ENCODE data around the gene ICE1. TPM values are rescaled to one million over a fixed set of nuclear protein-coding genes. Genes with fewer than 3 reads are reported as not detected.
"Not testable (repeated sequence)": the region's sequence is repeated elsewhere in the genome, so short reads cannot be mapped to it uniquely, and the experiment has no call there.

ICE1 gene
- polyA plus RNA-seq, 4 donors: 33.1 to 40.0 (median 39.1) TPM

DNA sequence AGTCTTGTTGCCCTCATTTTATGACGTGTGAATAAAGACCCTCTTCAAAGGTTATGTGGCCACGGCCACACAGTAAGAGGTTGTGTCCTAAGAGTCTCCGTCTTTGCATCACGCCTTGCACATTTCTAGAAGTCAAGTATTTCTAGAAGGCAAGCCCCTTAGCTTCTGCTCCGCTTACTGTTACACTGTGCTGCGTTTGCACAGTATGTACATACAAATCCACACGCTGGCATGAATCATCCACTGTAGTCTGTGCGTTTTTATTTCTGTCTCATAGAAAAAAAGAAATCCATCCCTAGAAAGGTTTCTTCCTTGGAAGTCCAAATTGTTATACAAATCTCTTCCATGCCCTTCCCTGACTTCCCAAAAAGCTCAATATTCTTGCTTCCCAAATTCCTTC is 21.4 kb upstream of the ICE1 start:
- no peak for DNase-seq (ENCODE audit: low read depth in 4 of 4, low spot score in 3 of 4)

DNA sequence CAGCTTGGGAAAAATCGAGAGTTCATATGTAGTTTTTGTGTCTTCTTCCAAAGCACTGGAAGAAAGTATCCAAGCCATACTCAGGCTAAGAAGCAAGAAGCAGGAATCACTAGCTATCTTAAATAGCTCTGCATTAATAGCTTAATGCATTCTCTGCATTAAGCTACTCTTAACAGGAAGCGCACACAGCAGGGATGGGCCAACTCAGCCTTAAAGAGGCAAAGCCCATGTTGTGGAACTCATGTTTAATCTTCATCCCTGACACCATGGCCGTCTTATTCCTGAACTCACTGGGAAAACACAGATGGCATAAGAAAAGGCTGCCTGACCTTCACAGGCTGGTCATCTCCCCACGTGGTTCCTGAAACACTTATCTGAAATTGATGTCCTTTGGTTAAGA is 18.7 kb upstream of the ICE1 start:
- DNase-seq (ENCODE audit: low read depth in 4 of 4, low spot score in 3 of 4): no peak

DNA sequence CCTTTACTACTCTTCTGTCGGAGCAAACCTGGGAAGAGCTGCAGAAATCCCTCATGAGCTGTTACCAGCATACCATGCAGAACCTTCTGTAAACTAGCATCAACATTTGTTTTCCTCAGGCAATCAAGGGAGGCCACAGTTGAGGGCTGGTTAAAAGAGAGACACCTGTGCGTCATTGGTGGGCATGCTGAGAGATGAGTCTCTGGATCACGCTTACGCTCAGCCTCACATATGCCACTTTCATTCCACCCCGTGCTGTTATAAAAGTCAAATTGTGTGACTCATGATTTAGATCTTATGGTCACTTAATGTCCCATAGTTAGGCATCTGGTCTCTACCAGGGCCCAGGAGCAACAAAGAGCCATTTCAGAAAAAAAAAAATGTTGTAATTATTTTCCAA is 18.1 kb upstream of the ICE1 start:
- no peak for DNase-seq (ENCODE audit: low read depth in 4 of 4, low spot score in 3 of 4)

DNA sequence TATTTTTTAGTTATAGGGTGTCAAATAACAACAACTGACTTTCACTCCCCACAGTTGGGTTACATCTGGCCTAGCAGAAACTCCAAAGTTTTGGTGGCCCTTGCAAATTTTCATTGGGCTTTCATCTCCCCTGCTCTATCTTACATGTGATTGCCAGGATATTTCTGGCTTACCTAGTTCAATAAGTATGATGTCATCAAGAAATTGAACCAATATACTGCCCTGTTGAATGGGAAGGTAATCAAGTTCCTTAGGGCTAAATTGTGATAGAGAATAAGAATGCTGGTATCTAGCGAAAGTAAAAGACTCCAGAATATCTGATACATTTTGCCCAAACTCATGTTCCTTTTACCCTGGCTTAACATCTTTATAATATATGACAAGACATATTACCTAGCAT is 17.0 kb upstream of the ICE1 start:
- DNase-seq (ENCODE audit: low read depth in 4 of 4, low spot score in 3 of 4): no peak

DNA sequence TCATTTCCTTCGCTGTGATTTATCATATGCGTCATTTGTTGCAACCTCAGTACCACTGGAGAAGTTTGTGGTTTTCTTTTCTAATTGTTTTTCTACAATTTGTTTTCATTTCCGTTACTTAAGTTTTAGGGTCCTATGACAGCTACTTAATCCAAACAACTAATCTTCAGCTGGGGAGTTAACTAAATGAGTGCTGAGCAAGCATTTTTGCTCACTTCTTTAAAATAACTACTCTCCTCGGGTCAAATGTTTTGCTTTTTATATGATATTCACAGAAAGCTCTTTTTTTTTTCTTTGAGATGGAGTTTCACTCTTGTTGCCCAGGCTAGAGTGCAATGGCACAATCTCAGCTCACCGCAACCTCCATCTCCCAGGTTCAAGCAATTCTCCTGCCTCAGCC is 14.6 kb upstream of the ICE1 start:
- DNase-seq (ENCODE audit: low read depth in 4 of 4, low spot score in 3 of 4): no peak

DNA sequence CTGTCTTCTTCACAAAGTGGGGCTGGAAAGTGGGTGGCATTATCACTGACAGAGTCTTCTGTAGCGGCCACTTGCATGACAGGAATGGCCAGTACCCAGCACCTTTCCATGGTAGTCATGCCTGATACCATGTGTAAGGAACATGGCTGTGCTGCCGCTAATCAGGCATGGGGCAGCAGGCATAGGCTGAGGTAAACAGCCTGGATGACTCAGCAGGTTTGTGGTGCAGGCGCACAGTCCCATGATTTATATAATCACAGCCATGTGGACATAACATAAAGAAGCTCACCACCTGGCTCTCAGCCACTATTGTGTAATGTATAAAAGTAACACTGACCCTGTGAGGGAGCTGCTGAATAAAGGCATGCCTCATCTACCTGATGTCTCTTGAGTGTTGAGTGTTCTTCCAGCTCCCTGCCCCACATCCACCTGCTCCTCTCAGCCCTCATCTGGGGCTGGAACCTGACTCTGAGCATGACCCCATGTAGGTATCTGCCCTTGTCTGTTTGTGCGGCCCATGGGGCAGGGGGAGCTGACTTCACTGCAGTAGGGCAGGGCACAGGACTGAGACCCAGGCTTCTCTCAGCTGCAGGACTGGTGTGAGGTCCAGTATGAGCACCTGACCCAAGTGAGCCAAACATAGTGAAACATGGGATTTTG is 13.2 kb upstream of the ICE1 start:
- no peak for DNase-seq (ENCODE audit: low read depth in 4 of 4, low spot score in 3 of 4)

DNA sequence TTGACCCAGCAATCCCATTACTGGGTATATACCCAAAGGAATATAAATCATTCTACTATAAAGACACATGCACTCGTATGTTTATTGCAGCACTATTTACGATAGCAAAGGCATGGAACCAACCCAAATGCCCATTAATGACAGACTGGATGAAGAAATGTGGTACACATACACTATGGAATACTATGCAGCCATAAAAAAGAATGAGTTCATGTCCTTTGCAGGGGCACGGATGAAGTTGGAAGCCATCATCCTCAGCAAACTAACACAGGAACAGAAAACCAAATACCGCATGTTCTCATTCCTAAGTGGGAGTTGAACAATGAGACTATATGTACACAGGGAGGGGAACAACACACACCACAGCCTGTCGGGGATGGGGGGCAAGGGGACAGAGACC is 8.6 kb upstream of the ICE1 start:
- DNase-seq (ENCODE audit: low read depth in 4 of 4, low spot score in 3 of 4): not testable (repeated sequence)

DNA sequence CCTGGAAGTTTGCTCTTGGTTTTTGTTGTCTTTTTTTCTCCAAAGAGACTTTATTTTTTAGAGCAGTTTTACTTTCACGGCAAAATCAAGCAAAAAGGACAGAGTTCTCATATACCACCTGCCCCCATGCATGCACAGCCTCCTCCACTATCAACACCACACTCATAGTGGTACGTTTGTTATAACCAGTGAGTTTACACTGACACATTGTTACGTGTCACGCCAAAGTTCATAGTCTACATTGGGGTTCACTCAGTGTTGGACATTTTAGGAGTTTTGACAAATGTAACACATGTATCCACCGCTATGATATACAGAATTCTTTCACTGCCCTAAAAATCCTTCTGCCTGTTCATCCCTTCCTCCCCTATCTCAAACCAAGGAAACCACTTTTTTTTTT is 7.5 kb upstream of the ICE1 start:
- DNase-seq (ENCODE audit: low read depth in 4 of 4, low spot score in 3 of 4): no peak

DNA sequence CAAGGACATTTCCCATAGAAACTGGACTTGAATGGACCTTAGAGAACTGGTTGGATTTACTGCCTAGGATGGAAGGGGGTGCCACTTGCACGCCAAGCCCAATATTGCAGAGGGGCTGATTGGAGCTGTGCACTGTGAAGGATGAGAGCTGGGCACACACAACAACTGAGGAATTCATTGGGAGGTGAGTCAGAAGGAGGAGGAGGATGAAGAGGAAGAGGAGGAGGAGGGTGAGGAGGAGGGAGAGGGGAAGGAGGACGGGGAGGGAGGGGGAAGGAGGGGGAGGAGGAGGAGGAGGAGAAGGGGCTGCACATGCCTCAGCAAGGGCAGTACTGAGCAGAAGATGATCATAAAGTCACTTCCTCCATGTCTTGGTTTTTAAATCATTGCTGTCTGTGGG is 5.7 kb upstream of the ICE1 start:
- DNase-seq (ENCODE audit: low read depth in 4 of 4, low spot score in 3 of 4): no peak

DNA sequence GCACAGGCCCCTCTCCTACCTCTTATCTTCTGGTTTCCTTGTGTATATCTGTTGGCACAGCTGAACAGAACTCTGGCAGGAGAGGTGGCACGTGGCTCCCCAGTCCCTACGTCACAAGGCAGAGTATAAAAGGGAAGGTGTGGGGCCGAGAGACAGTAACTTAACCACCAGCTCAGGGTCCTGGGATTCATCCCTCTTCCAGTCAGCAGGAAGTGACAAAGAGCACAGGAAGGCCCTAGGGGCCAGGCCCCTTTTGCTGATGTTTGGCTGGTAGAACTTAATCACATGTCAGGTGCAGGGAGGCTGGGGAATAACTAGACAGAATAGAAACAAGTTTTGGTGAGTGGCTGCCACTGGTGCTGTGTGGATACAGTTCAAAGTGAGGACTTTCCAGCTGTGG is 4.5 kb upstream of the ICE1 start:
- no peak for DNase-seq (ENCODE audit: low read depth in 4 of 4, low spot score in 3 of 4)

DNA sequence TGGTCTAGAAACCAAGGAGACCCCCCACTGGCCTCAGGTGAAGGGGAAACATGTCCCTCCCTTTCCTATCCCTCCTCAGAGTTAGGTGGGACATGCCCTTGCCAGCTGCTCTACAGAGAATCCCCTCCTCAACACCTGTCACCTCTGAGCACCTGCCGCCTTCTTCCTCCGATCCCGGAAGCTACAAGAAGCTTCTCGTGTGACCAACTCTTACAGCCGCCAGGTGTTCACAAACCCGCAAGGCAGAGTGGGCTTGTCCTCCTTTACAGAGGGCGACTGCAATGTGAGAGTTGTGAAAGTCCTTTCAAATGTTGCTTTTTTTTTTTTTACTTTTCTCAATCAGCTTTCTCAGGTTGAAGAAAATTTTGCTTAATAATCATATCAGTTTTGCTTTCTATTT is 3.7 kb upstream of the ICE1 start:
- no peak for DNase-seq (ENCODE audit: low read depth in 4 of 4, low spot score in 3 of 4)

DNA sequence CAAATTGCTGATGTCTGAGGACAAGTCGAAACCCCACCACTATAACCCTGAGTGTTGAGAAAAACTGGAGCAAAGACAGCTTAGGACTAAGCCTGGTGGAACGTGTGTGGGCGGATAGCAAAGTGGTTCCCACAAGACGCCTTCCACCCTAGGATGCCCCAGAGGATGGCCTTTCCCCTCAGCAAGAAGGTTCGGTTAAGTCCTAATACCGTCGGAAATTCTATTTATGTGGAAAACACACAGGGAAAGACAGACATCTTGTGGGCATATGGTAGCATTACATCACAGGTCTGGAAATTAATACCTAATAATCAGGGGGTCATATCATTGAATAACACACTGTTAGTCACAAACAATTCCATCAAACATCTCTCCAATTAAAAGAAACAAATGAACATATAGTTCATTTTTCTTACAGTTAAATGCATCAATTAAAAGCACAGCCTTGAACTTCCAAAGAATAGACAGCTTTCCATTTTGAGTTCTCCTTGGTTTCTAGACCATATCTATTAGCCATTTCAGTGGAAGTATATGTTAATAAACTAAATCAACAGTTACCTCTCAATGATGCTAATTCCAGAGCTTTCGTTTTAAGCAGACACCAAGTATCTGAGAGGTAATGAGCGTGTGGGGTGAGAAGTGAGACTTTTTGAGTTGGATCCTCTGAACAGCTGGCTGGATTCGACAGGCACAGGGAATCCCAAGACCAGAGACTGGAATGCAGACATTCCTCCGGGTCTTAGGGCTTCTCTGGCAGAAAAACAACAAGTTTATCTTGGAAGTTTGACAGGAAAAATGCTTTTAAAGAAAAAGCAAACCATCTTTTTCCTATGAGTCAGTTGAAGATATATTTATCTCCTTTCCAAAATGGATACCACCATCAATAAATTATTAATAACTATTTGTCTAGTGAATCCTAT is 2.9 kb upstream of the ICE1 start:
- DNase-seq (ENCODE audit: low read depth in 4 of 4, low spot score in 3 of 4): no peak

DNA sequence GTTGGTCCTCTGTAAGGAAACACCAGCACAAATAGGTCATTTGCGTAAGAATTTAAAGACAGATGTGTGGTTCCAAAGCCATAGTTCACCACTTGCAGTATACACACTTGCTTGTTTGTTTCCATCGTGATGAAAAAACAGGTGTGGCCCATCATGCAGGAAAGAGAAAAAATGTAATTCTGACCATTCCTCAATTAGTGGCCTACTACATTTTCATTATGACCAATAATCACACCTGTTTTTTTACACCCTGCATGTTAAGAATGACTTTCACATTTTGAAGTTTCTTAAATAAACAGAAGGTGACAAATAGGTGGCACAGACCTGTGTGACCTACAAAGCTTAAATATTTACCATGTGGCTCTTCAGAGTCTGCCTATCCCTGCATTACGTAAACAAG is 2.2 kb upstream of the ICE1 start:
- no peak for DNase-seq (ENCODE audit: low read depth in 4 of 4, low spot score in 3 of 4)

DNA sequence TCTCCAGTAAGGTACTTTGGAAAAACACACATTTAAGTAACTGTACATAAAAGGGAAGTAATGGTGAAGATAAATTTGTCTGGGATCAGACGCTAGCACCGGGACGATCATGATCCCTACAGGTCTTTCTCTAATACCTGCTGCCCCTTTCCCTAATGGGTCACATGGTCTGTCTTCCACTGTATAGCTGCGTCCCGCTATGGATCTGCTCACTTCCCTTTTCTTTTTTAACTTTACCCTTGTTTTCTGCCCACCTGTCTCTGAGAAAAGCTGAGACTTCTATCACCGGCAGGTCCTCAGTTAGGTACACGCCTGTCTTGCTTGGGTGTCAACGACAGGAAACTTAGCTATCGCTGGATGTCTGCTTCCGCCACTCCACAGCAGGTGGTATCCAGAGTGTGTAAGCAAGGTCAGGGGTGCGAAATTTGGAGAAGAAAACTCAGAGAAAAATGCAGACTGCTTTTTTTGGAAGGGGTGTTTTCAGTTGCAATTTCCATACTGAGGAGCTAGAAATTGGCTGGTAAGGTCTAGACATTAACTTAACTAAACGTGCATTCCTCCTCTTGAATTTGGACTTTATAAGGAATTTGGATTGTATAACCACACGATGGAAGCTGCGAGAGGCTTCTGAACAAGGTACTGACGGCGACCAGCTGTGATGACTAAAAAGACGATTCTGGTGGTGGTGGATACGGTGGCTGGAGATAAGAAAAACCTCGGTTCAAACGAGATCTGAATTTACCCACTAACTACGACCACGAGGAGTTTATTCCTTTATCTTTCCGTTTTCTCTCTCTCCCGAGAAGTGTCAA is 1.1 kb upstream of the ICE1 start:
- DNase-seq (ENCODE audit: low read depth in 4 of 4, low spot score in 3 of 4): no peak

DNA sequence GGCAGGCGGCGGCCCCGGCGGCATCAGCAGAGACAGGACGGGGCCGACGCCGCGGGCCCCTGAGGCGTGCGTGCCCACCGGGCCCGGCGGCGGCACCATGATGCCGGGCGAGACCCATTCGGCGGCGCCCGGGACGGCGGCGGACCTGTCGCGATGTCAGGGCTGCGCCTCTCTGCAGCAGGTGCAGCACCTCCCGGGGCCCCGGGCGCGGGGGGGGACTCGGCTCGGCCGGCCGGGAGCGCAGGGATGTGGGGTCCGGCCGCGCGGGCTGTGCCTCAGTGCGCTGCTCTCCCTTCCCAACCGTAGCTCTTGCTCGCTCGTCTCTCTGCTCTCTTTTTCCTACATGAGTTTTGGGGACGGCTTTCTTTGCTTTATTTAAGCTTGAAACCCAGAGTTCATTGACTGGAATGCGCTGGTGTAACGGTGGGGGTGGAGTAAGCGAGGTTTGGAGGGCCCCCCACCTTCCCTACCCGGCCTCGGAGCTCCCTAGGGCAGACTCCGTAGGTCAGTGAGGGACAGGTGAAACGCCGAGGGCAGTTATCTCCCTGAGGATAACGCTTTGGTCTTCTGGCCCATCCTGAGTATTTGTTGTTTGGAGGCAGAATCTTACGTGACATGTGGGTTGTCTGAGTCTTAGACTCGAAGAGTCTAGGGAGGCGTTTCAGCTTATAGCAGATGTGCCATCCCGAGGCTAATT is 490 bp downstream of the ICE1 start:
- DNase-seq (ENCODE audit: low read depth in 4 of 4, low spot score in 3 of 4): no peak

DNA sequence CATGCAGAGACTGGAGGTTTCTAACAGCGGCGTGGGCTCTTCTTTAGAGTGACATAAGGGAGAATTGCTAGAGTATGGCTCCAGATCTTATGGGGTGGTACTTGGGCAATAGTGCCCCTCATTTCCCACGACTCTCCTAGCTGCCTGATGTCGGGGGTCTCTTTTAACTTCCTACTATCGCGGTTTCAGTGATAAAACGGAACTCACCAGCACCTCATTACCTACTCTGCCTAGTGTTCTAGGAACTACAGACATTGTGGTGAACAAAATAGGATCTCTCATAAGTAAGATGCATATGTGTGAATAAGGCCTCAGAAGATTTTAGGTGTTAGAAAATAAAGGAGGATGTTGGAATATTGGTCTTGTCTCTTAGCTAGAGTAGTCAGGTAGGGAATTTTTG is 1.1 kb downstream of the ICE1 start:
- no peak for DNase-seq (ENCODE audit: low read depth in 4 of 4, low spot score in 3 of 4)

DNA sequence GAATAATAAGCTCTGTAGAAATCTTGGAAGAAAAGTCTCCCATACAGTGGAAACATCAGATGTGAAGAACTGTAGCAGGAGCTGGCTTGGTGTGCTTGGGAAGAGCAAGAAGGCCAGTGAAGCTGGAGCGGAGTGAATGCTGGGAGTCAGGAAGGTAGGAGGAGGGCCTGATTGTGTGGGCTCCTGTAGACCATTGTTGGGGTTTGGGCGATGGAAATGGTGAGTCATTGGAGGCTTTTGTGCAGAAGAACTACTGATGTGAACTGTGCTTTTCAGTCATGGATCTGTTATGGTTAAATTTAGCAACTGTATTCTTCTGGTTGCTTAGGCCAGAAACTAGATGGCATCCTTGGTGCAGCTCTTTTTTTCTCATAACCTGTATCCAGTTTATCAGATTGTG is 2.3 kb downstream of the ICE1 start:
- DNase-seq (ENCODE audit: low read depth in 4 of 4, low spot score in 3 of 4): no peak

DNA sequence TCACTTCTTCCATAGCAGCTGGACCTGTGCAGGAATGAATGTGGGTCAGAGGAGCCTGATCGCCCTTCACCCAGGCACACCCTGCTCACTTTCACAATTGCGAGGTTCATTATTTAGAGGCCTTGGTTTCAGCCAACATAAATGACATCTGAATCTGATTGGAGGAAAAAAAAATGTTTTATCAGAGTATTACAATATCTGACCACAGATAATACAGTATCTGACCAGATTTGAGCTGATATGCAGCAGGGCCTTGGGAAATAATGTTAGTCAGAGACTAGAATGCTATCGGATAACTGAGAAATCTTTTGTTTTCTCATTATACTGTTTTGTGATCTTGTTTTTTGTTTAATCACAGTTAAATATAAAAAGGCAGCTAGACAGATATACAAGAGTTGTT is 7.7 kb downstream of the ICE1 start:
- no peak for DNase-seq (ENCODE audit: low read depth in 4 of 4, low spot score in 3 of 4)

DNA sequence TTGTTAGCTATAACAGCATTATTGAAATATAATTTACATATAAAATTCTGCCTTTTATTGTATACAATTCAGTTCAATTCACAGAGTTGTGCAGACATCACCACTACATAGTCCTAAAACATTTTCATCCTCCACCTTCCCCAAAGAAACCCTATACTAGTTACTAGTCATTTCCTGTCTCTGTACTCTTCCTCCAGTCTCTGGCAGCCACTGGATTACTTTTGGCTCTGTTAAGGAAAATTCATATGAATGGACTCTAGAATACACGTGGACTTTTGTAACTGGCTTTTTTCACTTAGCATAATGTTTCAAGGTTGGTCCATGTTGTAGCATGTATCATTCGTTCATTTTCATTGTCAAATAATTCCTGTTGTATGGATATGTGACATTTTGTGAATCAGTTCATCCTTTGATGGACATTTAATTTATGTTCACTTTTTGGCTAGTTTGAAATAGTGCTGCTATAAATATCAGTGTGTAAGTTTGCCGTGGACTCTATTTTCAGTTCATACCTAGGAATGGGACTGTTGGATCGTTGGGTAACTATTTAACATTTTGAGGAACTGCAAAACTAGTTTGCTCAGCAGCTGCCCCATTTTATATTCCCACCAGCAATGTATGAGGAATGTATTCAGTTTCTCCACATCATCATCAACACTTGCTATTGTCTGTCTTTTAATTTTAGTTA is 9.7 kb downstream of the ICE1 start:
- no peak for DNase-seq (ENCODE audit: low read depth in 4 of 4, low spot score in 3 of 4)

DNA sequence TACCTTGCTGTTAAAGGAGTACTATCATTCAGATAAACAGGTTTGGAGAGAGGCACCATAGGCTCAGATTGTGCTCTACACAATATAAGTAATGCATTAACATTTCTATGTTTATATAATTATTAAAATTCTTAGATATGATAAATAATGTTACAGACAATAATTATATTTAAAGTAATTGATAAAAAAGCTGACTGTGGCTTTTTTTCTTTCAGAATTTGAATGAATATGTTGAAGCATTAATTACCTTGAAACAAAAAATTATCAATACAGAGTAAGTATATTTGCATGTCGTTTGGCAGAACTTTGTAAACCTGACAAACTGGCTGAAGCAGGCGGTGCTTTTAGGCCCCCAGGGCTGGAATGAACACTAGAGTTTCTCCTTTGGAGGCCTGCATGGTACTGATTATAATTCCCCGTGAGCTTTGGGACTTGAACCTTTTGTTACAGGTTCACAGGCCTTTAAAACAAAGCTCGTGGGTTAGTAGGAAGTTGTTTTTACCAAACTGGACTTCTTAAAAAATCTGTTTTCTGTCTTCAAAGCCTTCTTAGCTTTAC is 13.8 kb downstream of the ICE1 start:
- DNase-seq (ENCODE audit: low read depth in 4 of 4, low spot score in 3 of 4): no peak
